Astrocyte (in vitro differentiated cells and primary cell): ENCODE data around the gene BRMS1.

ENCODE experiments used
- EZH2 ChIP-seq: IDR thresholded peaks from 2 replicates; pipeline ENCODE4 v1.6.1; 2012; ENCODE audit warnings: mild to moderate bottlenecking, low read length, inconsistent platforms; ENCODE audit not compliant: insufficient read depth
- TF ChIP-seq, protein P1 (sequence below): IDR thresholded peaks from 2 replicates; pipeline ENCODE4 v1.5.1; 2011; ENCODE audit warnings: low read depth, mild to moderate bottlenecking, inconsistent platforms, low read length, moderate library complexity; ENCODE audit not compliant: insufficient read depth

- TF ChIP-seq, protein P1, sequence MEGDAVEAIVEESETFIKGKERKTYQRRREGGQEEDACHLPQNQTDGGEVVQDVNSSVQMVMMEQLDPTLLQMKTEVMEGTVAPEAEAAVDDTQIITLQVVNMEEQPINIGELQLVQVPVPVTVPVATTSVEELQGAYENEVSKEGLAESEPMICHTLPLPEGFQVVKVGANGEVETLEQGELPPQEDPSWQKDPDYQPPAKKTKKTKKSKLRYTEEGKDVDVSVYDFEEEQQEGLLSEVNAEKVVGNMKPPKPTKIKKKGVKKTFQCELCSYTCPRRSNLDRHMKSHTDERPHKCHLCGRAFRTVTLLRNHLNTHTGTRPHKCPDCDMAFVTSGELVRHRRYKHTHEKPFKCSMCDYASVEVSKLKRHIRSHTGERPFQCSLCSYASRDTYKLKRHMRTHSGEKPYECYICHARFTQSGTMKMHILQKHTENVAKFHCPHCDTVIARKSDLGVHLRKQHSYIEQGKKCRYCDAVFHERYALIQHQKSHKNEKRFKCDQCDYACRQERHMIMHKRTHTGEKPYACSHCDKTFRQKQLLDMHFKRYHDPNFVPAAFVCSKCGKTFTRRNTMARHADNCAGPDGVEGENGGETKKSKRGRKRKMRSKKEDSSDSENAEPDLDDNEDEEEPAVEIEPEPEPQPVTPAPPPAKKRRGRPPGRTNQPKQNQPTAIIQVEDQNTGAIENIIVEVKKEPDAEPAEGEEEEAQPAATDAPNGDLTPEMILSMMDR: no peak
- TF ChIP-seq EZH2: no peak
Measured at GRCh38 chr11:66347425-66348276, 2.7 kb upstream of the BRMS1 start, which contains the start of gene B4GAT1.
